HuH-7 (cell line): ENCODE data around the gene SMOC1.
"Not testable (repeated sequence)": the region's sequence is repeated elsewhere in the genome, so short reads cannot be mapped to it uniquely, and the experiment has no call there.

ENCODE experiments used
- DNase-seq: peaks from one replicate; pipeline ENCODE4 v3.0.0; 2011; ENCODE audit warnings: low spot score

Gene SMOC1

DNA sequence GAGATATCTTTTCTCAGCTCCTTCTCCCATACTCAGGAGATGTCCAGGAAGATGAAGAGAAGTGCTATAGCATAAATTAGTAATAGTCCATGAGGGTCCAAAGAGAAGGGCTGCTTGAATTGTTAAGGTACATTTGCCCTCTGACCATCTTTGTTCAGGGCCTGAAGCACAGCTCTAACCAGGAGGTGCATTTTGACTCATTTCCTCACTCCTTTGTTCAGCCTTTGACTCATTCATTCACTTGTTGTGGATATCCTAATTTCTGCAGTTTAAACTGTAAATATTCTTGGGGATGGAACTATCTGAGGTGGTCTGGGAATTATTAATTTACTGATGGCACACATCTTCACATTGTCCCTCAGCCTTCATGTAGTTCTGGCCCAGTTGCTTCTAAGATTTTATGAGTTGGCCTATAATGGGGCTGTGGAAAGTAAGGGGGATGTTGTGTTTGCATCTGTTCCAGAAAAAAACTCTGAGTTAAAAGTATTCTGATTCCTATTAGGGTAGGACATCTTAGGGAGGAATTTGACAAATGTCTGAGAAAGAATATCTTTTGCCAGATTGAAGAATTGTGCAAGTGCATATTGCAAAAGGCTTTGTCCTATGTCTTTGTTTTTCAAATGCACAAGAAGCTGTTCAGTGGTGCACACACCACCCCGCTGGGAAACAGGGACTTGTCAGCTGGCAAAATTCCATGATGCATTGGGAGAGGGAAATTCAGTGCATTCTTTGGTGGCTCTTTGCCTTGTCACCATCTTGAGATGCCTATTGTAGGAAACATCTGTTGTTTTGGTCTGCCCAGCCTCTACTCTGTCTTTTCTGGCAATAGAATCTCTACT lies 22.1 kb downstream of the SMOC1 start:
- no peak for DNase-seq

DNA sequence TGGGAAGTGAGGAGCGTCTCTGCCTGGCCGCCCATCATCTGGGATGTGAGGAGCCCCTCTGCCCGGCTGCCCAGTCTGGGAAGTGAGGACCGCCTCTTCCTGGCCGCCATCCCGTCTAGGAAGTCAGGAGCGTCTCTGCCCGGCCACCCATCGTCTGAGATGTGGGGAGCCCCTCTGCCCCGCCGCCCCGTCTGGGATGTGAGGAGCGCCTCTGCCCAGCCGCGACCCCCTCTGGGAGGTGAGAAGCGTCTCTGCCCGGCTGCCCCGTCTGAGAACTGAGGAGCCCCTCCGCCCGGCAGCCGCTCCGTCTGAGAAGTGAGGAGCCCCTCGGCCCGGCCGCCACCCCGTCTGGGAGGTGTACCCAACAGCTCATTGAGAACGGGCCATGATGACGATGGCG lies 23.8 kb downstream of the SMOC1 start:
- DNase-seq: not testable (repeated sequence)

- no peak for DNase-seq
These were observed 25.0 kb downstream of the SMOC1 start for GRCh38 chr14:69904246-69904645.

GRCh38 chr14:69906201-69906600 lies 27.0 kb downstream of the SMOC1 start:
- no peak for DNase-seq

DNA sequence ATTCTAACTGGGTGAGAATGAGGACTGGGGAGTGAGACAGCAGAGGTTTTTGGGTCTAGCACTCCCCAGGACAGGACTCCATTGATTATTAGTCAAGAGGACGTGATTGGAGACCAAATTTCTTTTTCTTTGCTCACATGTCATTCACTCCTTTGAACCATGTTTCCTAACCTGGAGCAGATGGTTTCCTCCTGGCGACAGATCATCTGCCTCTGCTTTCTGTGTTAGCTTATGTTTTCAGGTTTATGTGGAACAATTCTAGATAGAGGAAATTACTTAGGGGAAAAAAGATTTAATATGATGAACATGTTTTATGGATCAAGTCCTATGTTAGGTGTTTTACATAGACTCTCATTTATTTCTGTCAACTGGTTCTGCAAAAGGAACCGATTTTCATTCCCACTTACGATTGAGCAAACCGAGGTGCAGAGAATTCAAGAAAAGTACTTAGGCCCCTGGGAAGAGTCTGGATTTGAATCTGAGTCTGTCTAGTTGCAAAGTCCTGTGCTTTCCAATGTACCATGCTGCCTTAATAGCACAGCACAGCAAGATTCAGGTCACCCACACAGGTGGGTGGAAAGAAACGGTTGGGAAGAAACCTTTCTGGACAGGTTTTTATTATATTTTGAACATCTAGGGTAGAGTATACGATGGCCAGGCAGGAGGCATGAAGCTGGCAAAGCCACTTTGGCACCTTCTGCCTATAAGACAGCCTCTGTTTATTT lies 30.8 kb downstream of the SMOC1 start:
- no peak for DNase-seq

GRCh38 chr14:69910871-69911270 lies 31.7 kb downstream of the SMOC1 start:
- no peak for DNase-seq

- no peak for DNase-seq
These were observed 34.5 kb downstream of the SMOC1 start for GRCh38 chr14:69913686-69914085.

GRCh38 chr14:69916396-69916795 lies 37.2 kb downstream of the SMOC1 start:
- DNase-seq: no peak

DNA sequence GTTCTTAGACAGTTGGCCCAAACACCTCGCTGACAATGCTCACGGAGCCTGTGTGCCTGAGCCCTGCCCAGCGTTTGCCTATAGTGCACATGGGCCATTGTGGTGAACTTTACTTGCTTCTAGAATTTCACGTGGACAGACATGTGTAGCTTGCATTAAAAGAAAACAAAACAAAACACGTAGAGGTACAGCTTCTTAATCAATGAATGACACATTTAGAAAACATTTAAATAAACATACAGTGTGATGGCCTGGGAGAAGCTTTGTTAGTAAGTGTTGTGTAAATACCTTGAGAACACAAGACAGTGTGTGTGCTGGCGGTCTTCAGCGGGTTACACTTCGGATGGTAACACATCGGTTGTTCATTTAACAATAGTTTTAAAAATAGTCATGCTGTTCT lies 38.1 kb downstream of the SMOC1 start:
- DNase-seq: no peak

DNA sequence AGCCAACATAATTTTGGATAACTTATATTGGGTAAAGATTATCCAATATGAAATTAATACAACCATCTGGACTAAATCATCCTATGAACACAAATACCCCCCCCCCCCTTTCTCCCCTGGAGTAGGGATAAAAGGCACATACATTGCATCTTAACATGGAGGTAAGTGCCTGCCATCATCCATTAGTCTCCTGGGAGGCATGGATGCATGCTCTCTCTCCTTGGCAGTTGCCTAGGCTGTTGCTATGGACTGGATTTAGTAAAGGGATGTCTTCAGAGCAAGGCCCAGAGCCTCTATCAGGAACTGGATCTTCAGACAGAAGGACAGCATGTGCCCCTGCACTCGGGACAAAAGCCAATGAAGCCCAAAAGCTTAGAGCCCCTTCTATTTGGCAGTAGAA lies 40.6 kb downstream of the SMOC1 start:
- no peak for DNase-seq

GRCh38 chr14:69921052-69921451 lies 41.8 kb downstream of the SMOC1 start:
- no peak for DNase-seq

DNA sequence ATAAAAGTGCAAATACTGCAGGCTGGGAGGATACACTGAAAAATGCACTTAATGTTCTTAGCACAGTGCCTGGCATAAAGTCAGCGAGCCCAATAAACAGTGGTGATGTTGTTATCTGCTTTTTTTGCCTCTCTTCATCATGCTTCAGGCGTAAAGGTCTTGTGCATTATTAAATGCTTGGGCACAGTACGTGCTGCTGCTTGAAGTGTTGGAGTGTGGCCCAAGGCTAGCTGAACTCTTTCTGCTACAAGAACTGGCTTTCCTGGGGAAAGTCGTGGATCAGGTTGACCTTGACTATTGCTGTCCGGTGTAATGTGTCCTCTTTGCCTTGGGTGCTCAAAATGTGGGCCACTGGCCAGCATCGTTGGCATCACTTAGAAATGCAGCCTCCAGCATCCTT lies 43.0 kb downstream of the SMOC1 start:
- DNase-seq: no peak

GRCh38 chr14:69924201-69924600 lies 45.0 kb downstream of the SMOC1 start:
- no peak for DNase-seq

DNA sequence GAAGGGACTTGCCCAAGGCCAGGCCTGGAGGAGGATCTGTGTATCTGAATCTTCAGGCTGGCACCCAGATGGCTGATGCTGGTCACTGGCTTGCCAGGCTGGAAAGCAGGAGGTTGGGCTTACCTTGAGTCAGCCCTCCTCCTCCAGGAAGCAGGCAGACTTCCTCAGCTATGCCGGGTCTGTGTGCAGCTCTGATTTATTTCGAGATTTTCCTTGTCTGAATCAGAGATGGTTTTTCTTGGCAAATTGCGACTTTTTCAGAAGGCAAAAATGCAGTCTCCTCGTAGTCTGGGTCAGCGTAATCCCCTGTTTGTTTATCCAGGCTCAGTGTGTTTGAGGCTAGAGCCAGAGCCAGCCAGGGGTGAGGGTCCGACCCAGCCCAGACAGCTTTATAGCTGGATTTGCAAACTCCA lies 48.9 kb downstream of the SMOC1 start:
- no peak for DNase-seq

DNA sequence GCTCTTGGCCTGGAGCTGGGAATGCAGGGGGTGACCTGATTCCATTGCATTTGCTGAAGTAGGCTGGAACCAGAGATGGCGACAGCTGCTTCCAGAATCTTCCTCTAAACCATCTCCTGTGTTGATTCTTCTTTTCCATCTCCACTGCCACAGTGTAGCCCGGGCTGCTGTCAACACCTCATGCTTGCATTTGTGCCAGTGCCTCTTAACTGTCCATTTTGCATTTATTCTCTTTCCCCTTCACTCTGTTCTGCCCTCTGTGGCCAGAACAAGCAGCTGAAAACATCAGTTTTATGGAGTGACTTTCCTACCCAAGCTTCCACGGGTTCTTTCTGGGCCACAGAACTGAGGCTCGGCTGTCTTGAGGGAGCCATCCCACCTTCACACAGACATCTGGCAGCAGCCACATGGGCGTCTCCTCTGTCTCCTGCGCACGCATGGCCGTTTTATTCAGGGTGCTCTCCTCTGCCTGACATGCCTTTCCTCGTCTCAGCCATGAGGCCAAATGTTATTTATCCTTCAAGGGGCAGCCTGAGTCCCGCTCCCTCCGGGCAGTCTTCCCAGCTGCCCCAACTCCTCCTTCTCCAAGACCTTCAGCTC lies 51.7 kb downstream of the SMOC1 start:
- no peak for DNase-seq

GRCh38 chr14:69931960-69932359 lies 52.7 kb downstream of the SMOC1 start:
- DNase-seq: no peak

GRCh38 chr14:69932391-69932790 lies 53.2 kb downstream of the SMOC1 start:
- DNase-seq: no peak

GRCh38 chr14:69933623-69934275 lies 54.5 kb downstream of the SMOC1 start:
- DNase-seq: no peak

DNA sequence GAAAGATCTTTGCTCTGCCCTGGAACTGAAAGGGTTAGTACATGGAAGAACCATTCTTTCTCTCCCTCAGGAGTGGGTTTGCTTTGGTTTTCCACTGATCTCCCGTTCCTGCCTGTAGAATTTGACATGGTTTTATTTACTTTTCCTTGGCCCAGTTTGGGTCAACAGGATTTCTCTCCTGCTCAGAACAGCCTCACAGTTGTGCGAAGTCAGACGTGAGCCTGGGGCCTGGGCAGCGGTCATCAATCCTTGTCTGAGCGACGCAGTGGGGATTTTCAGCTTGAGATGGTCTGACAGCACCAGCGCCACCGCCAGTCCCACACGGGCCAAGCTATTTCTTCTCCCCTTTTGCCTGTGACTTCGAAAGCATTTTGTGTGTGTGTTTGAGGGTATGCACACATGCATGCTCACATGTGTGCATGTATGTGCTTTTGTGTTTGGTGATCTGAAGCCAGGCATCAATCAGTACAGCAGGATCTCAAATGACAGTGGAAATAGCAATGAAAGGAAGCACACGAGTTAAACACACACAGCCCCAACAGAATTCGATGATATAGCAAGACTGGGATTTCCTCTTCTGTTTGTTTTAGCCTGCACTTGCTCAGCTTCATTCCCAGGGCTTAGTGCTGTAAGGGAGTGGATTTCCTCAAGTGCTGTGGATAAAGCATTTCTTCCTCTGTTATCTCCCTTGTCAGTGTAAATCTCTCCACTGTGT lies 58.3 kb downstream of the SMOC1 start:
- peak; percentile 30 for DNase-seq

- no peak for DNase-seq
These were observed 59.5 kb downstream of the SMOC1 start for GRCh38 chr14:69938751-69939150.

DNA sequence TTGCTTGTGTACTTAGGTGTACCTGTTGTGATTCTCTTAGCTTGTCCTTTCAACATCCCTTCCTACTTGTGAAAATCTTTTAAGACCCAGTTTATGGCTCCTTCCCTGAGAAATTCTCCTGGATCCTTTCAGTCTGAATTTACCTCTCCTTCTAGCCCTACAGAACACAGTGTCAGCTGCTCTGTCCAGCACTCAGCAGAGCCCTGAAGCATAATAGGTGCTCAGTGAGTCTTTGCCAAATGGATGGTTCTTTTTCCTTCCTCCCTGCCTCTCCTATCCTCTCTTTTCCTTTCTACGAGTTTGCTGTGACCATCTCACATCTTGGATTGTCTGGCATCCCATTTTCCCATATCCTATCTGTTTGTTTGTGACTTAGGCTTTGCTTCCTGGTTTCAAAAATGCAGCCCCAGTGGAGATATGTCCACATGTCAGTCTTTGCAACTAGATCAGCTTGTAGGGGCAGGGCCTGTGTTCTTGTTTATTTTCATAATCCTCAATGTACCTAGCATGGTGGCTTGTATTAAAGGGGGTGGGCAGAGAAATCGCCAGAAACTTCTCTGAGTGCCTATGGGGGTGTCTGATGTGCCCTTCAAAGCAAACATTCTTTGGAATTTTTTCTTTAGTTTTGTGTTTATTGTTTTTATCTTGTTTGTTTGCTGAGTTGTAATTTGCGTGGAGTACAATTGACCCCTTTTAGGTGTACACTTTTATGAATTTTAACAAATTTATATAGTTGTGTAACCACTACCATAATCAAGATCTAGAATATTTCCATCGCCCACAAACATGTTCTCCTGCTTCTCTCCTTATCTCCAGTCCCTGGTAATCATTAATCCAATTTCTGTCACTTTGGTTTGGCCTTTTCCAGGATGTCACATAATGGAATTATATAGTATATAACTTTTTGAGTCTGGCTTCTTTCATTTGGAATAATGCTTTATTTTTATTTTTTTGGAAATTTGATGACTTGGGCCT lies 62.8 kb downstream of the SMOC1 start:
- peak; percentile 22 for DNase-seq
